BJ (cell line): ENCODE measurements around the gene CYREN. TPM values are rescaled to one million over a fixed set of nuclear protein-coding genes. Genes with fewer than 3 reads are reported as not detected.
"Not testable (repeated sequence)": the region's sequence is repeated elsewhere in the genome, so short reads cannot be mapped to it uniquely, and the experiment has no call there.

Experiments used
- CTCF ChIA-PET: fragments of 350-600 bp; formaldehyde crosslinking; extraction: SDS; loops from one replicate; lab custom pipeline; 2021; ENCODE audit warnings: antibody characterized with exemption, inconsistent platforms; lab: Yijun Ruan, JAX
- POLR2A ChIA-PET: fragments of 300-600 bp; sonication (Branson Sonifier 250); formaldehyde crosslinking; extraction: SDS; loops from one replicate; lab custom pipeline; 2021; ENCODE audit warnings: antibody characterized with exemption; lab: Charles Lee
- DNase-seq: peaks from one replicate; pipeline ENCODE4 v3.0.0-alpha.2; 2011; ENCODE audit warnings: low read depth
- H3K27me3 ChIP-seq: 2 replicates; pipeline ENCODE4 v1.6.0; 2011; ENCODE audit warnings: low read length; ENCODE audit not compliant: control insufficient read depth, insufficient read depth
- H3K36me3 ChIP-seq: 2 replicates; pipeline ENCODE4 v1.5.1; 2011; ENCODE audit warnings: low read length; ENCODE audit not compliant: control insufficient read depth, insufficient read depth
- H3K4me3 ChIP-seq: 2 replicates; pipeline ENCODE4 v1.5.1; 2011; ENCODE audit warnings: low read depth, mild to moderate bottlenecking, control low read depth, low read length
- CTCF ChIP-seq: IDR thresholded peaks from 2 replicates; pipeline ENCODE4 v1.5.1; 2011; ENCODE audit warnings: low read depth, mild to moderate bottlenecking, control low read depth, inconsistent platforms, low read length, moderate library complexity; ENCODE audit not compliant: insufficient read depth
- polyA plus RNA-seq: library from polyadenylated mRNA; depleted of rRNA; stranded (reverse); fragments of >200 nt; gene quantifications from 2 replicates; pipeline ENCODE4 v1.2.3, GENCODE V29; 2011

Gene CYREN
- polyA plus RNA-seq, 1 experiment: 39.4 TPM

DNA sequence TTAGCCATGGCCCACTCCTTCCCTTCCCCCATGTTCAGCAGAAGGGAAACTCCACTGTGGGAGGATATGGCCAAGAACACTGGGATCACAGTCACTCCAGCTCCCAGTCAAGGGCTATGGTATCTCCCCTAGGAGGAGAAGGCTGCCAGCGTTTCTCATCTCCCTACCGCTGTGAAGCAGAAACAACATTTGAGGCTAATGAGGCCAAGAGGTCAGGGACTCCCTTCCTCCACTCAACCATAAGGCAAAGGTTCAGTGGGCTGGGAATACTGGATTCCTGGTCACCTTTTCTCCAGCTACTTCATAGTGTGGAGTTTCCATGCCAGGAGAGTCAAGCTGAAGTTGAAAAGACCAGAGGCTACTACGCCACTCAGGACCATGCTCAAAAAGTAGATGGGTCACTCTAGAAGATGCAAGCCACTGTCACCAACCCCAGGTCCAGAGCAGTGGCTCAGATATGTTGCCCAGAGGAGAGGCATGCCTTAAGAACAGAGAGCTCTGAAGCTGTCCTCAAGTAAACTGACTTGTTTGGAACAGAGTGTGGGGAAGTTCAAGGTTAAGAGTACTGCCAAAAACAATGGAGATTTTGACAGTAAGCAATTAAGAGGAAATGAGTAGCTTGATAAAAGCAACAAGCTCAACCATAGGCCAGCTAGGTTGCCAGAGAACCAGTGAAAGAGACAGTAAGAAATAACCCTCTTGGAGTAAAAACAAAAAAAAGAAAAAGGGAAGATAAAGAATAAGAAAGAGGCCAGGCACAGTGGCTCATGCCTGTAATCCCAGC, 26.4 kb downstream of the CYREN start:
- TF ChIP-seq CTCF: no peak
- no peaks in the 10 kb centered on the region for H3K27me3 ChIP-seq
- no peak overlapping the region for H3K4me3 ChIP-seq
- POLR2A ChIA-PET: no interaction called here
- CTCF ChIA-PET: no interaction called here
- DNase-seq: no peak
- no peaks in the 10 kb centered on the region for H3K36me3 ChIP-seq

DNA sequence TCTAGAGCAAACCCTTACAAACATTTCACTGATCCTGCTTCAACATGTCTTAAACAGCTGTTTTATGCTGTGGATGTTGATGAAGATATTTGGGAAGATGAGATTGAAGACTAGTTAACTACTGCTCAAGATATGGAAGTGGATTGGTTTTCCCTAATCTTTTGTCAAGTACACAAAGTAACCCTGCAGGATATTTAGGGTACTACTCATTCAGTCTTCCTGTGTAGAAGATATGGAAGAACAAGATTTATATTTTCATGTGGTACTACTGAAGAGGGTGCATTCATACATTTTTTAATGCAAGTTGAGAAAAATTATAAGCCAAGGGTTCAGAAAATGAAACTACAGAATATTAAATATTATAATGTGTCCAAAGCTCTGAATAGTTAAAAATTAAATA, 40.9 kb downstream of the CYREN start:
- DNase-seq: no peak
- Histone ChIP-seq H3K36me3 (no peaks in the 10 kb centered on the region), H3K4me3 (no peak overlapping the region), H3K27me3 (no peaks in the 10 kb centered on the region)
- CTCF ChIA-PET: no interaction called here
- POLR2A ChIA-PET: no interaction called here
- no peak for TF ChIP-seq CTCF

DNA sequence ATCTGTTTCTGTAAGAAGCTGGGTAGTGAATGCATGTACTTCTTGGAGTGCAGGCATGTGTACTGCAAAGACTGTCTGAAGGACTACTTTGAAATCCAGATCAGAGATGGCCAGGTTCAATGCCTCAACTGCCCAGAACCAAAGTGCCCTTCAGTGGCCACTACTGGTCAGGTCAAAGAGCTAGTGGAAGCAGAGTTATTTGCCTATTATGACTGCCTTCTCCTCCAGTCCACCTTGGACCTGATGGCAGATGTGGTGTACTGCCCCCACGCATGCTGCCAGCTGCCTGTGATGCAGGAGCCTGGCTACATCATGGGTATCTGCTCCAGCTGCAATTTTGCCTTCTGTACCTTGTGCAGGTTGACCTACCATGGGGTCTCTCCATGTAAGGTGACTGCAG, 41.6 kb downstream of the CYREN start:
- Histone ChIP-seq H3K4me3 (no peak overlapping the region), H3K36me3 (no peaks in the 10 kb centered on the region), H3K27me3 (no peaks in the 10 kb centered on the region)
- DNase-seq: no peak
- ChIA-PET POLR2A (no interaction called here), CTCF (interaction anchor here (1.0 kb wide), 1 partner anchor 40 kb away, joined by 3 read pairs; no protein-coding TSS in a partner anchor)
- no peak for TF ChIP-seq CTCF

DNA sequence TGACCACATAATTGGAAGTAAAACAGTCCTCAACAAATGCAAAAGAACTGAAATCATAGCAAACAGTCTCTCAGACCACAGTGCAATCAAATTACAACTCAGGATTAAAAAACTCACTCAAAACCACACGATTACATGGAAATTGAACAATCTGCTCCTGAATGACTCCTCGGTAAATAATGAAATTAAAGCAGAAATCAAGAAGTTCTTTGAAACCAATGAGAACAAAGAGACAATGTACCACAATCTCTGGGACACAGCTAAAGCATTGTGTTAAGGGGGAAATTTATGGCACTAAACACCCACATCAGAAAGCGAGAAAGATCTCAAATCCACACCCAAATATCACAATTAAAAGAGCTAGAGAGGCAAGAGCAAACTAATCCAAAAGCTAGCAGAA, 45.9 kb downstream of the CYREN start:
- H3K36me3 ChIP-seq, H3K4me3 ChIP-seq, DNase-seq, H3K27me3 ChIP-seq, POLR2A ChIA-PET: not testable (repeated sequence)
- CTCF ChIA-PET: interaction anchor here (1.0 kb wide), 1 partner anchor 14 kb away, joined by 3 read pairs; no protein-coding TSS in a partner anchor

DNA sequence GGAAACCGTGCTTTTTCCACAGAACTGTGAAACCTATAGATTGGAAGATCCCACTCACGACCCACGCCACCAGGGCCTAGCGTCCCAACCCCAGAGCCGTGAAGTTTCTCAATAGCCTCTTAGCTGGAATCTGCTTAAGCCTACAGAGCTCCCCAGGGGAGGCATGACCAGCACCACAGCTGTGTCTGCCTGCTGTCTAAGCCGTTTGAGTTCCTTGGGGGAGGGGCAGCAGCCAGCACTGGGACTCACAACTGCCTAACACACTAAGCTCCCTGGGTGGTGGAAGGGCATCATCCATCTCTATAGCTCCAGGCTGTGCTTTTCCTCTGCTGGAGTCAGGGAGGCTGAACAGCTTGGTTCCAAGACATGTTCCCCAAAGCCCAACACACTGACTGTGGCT, 48.6 kb downstream of the CYREN start:
- no peak for TF ChIP-seq CTCF
- CTCF ChIA-PET: interaction anchor here (1.0 kb wide), 1 partner anchor 97 kb away, joined by 3 read pairs; no protein-coding TSS in a partner anchor

GRCh38 chr7:135117096-135117495, 53.4 kb downstream of the CYREN start:
- Histone ChIP-seq H3K36me3 (no peaks in the 10 kb centered on the region), H3K4me3 (no peak overlapping the region), H3K27me3 (no peaks in the 10 kb centered on the region)
- no peak for DNase-seq
- ChIA-PET CTCF (interaction anchor here (1.0 kb wide), 1 partner anchor 39 kb away, joined by 3 read pairs; no protein-coding TSS in a partner anchor), POLR2A (no interaction called here)
- no peak for TF ChIP-seq CTCF

More for the DNA sequence above, 48.6 kb downstream of the CYREN start:
- DNase-seq: no peak
- Histone ChIP-seq H3K4me3 (no peak overlapping the region), H3K27me3 (no peaks in the 10 kb centered on the region), H3K36me3 (no peaks in the 10 kb centered on the region)
- POLR2A ChIA-PET: no interaction called here
